Stimulated activated CD8-positive, alpha-beta memory T cell treated with anti-CD3 and anti-CD28 coated beads, Interleukin-7, amount 100 ng/mL, for 48 hours (primary cell): ENCODE results near the gene KCTD11.

Experiments
- DNase-seq, 2 donors: peaks; one replicate each; pipeline ENCODE4 v3.0.0-alpha.2; 2020; ENCODE audit warnings: low read depth in 1 of 2; ENCODE audit errors: extremely low read depth in 1 of 2

The KCTD11 gene

GRCh38 chr17:7351665-7352502 lies at the start of gene KCTD11:
Gene KCTD11, plus strand, starts transcription at chr17:7352162.
- peak; percentile 74 to 80 for DNase-seq

- DNase-seq = no peak
Observed at GRCh38 chr17:7304179-7304578, 47.8 kb upstream of the KCTD11 start.

GRCh38 chr17:7306911-7307685 lies 44.9 kb upstream of the KCTD11 start, which contains the start of gene EIF5A:
Gene EIF5A, plus strand, starts transcription at chr17:7307628. Its CDS starts 2,008 bp downstream, at chr17:7309636.
- peak; percentile 99 to 100 for DNase-seq

GRCh38 chr17:7307686-7308624 lies 44.0 kb upstream of the KCTD11 start:
- no peak for DNase-seq

- DNase-seq = peak in 1 of 2 donors; percentile 71
Observed at GRCh38 chr17:7308625-7309433, 43.1 kb upstream of the KCTD11 start.

- DNase-seq = no peak
Observed at GRCh38 chr17:7309628-7310027, 42.3 kb upstream of the KCTD11 start.

GRCh38 chr17:7311110-7311705 lies 40.8 kb upstream of the KCTD11 start:
- no peak for DNase-seq

GRCh38 chr17:7312432-7313087 lies 39.4 kb upstream of the KCTD11 start:
- no peak for DNase-seq

GRCh38 chr17:7313088-7313889 lies 38.7 kb upstream of the KCTD11 start:
- DNase-seq = no peak

- DNase-seq = no peak
Observed at GRCh38 chr17:7313890-7314718, 37.9 kb upstream of the KCTD11 start.

- peak; percentile 86 to 89 for DNase-seq
Observed at GRCh38 chr17:7314719-7315569, 37.0 kb upstream of the KCTD11 start, which contains the start of gene GPS2. Gene GPS2, minus strand, starts transcription at chr17:7315360. Its CDS starts 308 bp downstream, at chr17:7315052.

GRCh38 chr17:7315570-7316235 lies 36.3 kb upstream of the KCTD11 start:
- no peak for DNase-seq

GRCh38 chr17:7317161-7317803 lies 34.7 kb upstream of the KCTD11 start:
- no peak for DNase-seq

- no peak for DNase-seq
Observed at GRCh38 chr17:7318121-7318860, 33.7 kb upstream of the KCTD11 start.

- no peak for DNase-seq
Observed at GRCh38 chr17:7321466-7321865, 30.5 kb upstream of the KCTD11 start.
